Astrocyte (in vitro differentiated cells and primary cell): ENCODE data around the gene CDRT15L2. TPM values are rescaled to one million over a fixed set of nuclear protein-coding genes. Genes with fewer than 3 reads are reported as not detected.
"Not testable (repeated sequence)": the region's sequence is repeated elsewhere in the genome, so short reads cannot be mapped to it uniquely, and the experiment has no call there.

Source experiments
- DNase-seq: peaks from one replicate; pipeline ENCODE4 v3.0.0-alpha.2; 2010; ENCODE audit warnings: low read depth
- FAIRE-seq: peaks from 2 replicates; lab custom pipeline; 2011; peaks lifted over from hg19 to GRCh38; lab: Jason Lieb, UNC
- H2AFZ ChIP-seq: 2 replicates; pipeline ENCODE4 v1.6.0; 2012; ENCODE audit warnings: low read depth, low read length, inconsistent platforms
- H3K27ac ChIP-seq: 2 replicates; pipeline ENCODE4 v1.5.1; 2011; ENCODE audit warnings: low read depth, low read length, inconsistent platforms
- H3K27me3 ChIP-seq: 2 replicates; pipeline ENCODE4 v1.6.0; 2011; ENCODE audit warnings: low read length, inconsistent platforms; ENCODE audit not compliant: insufficient read depth
- H3K36me3 ChIP-seq: 2 replicates; pipeline ENCODE4 v1.5.1; 2011; ENCODE audit warnings: low read length, inconsistent platforms; ENCODE audit not compliant: insufficient read depth
- H3K4me1 ChIP-seq: 2 replicates; pipeline ENCODE4 v1.5.1; 2011; ENCODE audit warnings: low read length, inconsistent platforms; ENCODE audit not compliant: insufficient read depth
- H3K4me2 ChIP-seq: 2 replicates; pipeline ENCODE4 v1.6.0; 2012; ENCODE audit warnings: low read length, inconsistent platforms
- H3K4me3 ChIP-seq: 2 replicates; pipeline ENCODE4 v1.5.1; 2011; ENCODE audit warnings: low read depth, mild to moderate bottlenecking, low read length, inconsistent platforms; ENCODE audit not compliant: insufficient read depth
- H3K79me2 ChIP-seq: 2 replicates; pipeline ENCODE4 v1.6.0; 2012; ENCODE audit warnings: mild to moderate bottlenecking, low read length, inconsistent platforms; ENCODE audit not compliant: insufficient read depth
- H3K9ac ChIP-seq: 2 replicates; pipeline ENCODE4 v1.6.0; 2012; ENCODE audit warnings: mild to moderate bottlenecking, low read length, inconsistent platforms
- H3K9me3 ChIP-seq: 2 replicates; pipeline ENCODE4 v1.5.1; 2012; ENCODE audit warnings: low read depth, mild to moderate bottlenecking, low read length, inconsistent platforms; ENCODE audit not compliant: insufficient read depth
- H4K20me1 ChIP-seq: 2 replicates; pipeline ENCODE4 v1.6.0; 2012; ENCODE audit warnings: low read length, inconsistent platforms; ENCODE audit not compliant: insufficient read depth
- H3K27ac Mint-ChIP-seq: one replicate; pipeline ENCODE4 v1.8.0; 2021; ENCODE audit warnings: mild to moderate bottlenecking, mixed read lengths; ENCODE audit not compliant: unreplicated experiment
- H3K27me3 Mint-ChIP-seq: one replicate; pipeline ENCODE4 v1.8.0; 2021; ENCODE audit warnings: low read depth, mixed read lengths; ENCODE audit not compliant: unreplicated experiment
- H3K36me3 Mint-ChIP-seq: one replicate; pipeline ENCODE4 v1.8.0; 2021; ENCODE audit warnings: low read depth, mixed read lengths; ENCODE audit not compliant: unreplicated experiment
- H3K4me1 Mint-ChIP-seq: one replicate; pipeline ENCODE4 v1.8.0; 2021; ENCODE audit warnings: low read depth, mixed read lengths; ENCODE audit not compliant: unreplicated experiment
- H3K4me3 Mint-ChIP-seq: one replicate; pipeline ENCODE4 v1.8.0; 2021; ENCODE audit warnings: mild to moderate bottlenecking, moderate library complexity, mixed read lengths; ENCODE audit not compliant: unreplicated experiment
- H3K9me3 Mint-ChIP-seq: one replicate; pipeline ENCODE4 v1.8.0; 2021; ENCODE audit warnings: mild to moderate bottlenecking, mixed read lengths; ENCODE audit not compliant: unreplicated experiment
- total RNA-seq: library from RNA; stranded (reverse); gene quantifications from 2 replicates; pipeline ENCODE4 v1.2.1, GENCODE V29; 2021

Gene CDRT15L2
- total RNA-seq, 1 donor from 2014 or later = not detected

DNA sequence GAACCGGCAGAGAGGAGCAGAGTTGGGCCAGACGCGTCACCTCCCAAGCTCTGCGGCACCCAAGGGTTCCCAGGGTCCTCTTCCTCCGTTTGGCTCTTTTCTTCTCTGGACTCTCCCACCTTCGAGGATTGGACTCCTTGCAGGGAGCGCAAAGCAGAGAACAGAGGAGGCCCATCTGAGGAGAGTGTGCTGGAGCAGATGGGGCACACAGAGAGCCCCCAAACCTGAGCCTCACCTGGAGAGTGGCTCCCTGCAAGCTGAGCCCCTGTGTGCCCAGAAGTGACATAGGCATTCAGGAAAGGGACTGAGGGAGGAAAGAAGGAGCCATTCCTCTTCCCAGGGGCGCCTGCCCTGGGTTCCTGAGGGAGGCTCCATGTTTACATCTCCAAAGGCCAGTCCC lies 6.3 kb upstream of the CDRT15L2 start:
- not testable (repeated sequence) for H3K27me3 ChIP-seq, H3K36me3 Mint-ChIP-seq, H3K27ac ChIP-seq, H3K36me3 ChIP-seq, H3K4me3 Mint-ChIP-seq, H3K27me3 Mint-ChIP-seq, H3K4me1 Mint-ChIP-seq, H3K4me1 ChIP-seq, H3K9me3 Mint-ChIP-seq, H3K4me3 ChIP-seq, H3K4me2 ChIP-seq, DNase-seq, H3K27ac Mint-ChIP-seq, FAIRE-seq, H3K9me3 ChIP-seq, H3K9ac ChIP-seq, H3K79me2 ChIP-seq, H2AFZ ChIP-seq, H4K20me1 ChIP-seq

- not testable (repeated sequence) for H3K4me1 ChIP-seq, H3K9ac ChIP-seq, H3K27me3 Mint-ChIP-seq, H3K27ac Mint-ChIP-seq, H3K27ac ChIP-seq, H2AFZ ChIP-seq, H3K4me3 Mint-ChIP-seq, H3K79me2 ChIP-seq, H4K20me1 ChIP-seq, FAIRE-seq, H3K27me3 ChIP-seq, H3K4me2 ChIP-seq, H3K36me3 Mint-ChIP-seq, H3K9me3 Mint-ChIP-seq, H3K4me1 Mint-ChIP-seq, H3K9me3 ChIP-seq, H3K4me3 ChIP-seq, H3K36me3 ChIP-seq, DNase-seq
Observed at GRCh38 chr17:20575071-20575470, 4.5 kb upstream of the CDRT15L2 start.

- H3K4me1 ChIP-seq, DNase-seq, H3K4me3 Mint-ChIP-seq, H3K79me2 ChIP-seq, H2AFZ ChIP-seq, H3K27ac Mint-ChIP-seq, H4K20me1 ChIP-seq, H3K27ac ChIP-seq, H3K4me2 ChIP-seq, H3K4me3 ChIP-seq, FAIRE-seq, H3K9me3 Mint-ChIP-seq, H3K27me3 Mint-ChIP-seq, H3K4me1 Mint-ChIP-seq, H3K9me3 ChIP-seq, H3K27me3 ChIP-seq, H3K9ac ChIP-seq, H3K36me3 ChIP-seq, H3K36me3 Mint-ChIP-seq: not testable (repeated sequence)
Observed at GRCh38 chr17:20583891-20584577, 4.5 kb downstream of the CDRT15L2 start.

DNA sequence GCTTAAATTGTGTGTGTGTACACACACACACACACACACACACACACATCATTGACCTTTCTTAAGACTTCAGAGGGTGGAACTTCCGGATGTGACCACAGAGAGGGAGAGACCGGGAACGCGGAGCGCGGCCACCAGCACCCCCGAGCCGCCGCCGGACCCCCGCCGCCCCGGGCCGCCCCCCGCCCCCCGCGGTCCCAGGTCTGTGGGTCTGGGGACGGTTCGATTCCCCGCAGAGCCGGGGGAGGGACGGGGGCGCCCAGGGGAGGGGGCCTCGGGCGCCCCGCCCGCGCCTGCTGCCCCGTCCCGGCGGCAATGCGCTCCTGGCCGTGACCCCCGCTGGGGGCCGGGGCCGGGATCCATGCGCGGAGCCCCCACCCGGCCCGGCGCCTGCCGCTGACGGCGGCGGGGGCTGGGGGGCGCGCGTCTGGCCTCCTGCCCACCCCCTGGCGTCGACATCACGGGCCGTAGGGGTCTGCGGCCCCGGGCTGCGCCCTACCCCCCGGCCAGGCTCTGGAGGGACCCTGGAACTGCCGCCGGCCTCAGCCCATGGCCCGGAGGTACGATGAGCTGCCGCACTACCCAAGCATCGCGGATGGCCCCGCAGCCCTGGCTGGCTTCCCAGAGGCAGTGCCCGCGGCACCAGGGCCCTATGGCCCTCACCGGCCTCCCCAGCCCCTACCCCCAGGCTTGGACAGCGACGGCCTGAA lies 9.4 kb downstream of the CDRT15L2 start:
- not testable (repeated sequence) for H3K27ac Mint-ChIP-seq, H3K9me3 Mint-ChIP-seq, H2AFZ ChIP-seq, H3K36me3 ChIP-seq, H3K4me3 ChIP-seq, DNase-seq, H3K27me3 Mint-ChIP-seq, FAIRE-seq, H3K27ac ChIP-seq, H3K4me1 Mint-ChIP-seq, H3K79me2 ChIP-seq, H3K9me3 ChIP-seq, H3K27me3 ChIP-seq, H3K9ac ChIP-seq, H3K4me1 ChIP-seq, H3K4me2 ChIP-seq, H3K4me3 Mint-ChIP-seq, H4K20me1 ChIP-seq, H3K36me3 Mint-ChIP-seq

GRCh38 chr17:20589454-20589810 lies 9.9 kb downstream of the CDRT15L2 start:
- not testable (repeated sequence) for H3K4me2 ChIP-seq, H3K4me3 ChIP-seq, H3K9me3 ChIP-seq, H3K27ac Mint-ChIP-seq, H2AFZ ChIP-seq, H3K36me3 Mint-ChIP-seq, H3K4me1 ChIP-seq, H3K9me3 Mint-ChIP-seq, H3K27me3 ChIP-seq, DNase-seq, H3K79me2 ChIP-seq, H3K9ac ChIP-seq, H4K20me1 ChIP-seq, H3K36me3 ChIP-seq, H3K4me1 Mint-ChIP-seq, FAIRE-seq, H3K27ac ChIP-seq, H3K27me3 Mint-ChIP-seq
- H3K4me3 Mint-ChIP-seq = peak overlapping the region; percentile 71

DNA sequence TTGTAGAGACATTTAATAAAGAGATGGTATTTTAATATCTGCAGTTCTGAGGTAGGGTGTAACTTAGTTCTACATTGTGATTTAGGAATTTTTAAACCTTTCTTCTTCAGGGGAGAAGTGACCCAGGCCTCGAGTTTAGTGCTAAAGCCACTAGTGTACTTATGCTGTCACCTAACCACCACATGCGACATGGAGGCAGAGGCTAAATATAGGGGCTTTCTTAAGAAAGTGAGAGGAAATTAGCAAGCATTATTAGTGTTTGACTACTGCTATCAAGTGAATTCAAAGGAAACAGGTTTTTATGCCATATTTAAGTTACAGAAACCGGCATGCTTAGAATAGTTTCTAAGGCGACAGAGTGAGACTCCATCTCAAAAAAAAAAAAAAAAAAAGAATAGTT lies 11.5 kb downstream of the CDRT15L2 start:
- not testable (repeated sequence) for H3K4me3 ChIP-seq, H3K27ac Mint-ChIP-seq, H3K27ac ChIP-seq, H3K9me3 Mint-ChIP-seq, H3K4me1 Mint-ChIP-seq, FAIRE-seq, H2AFZ ChIP-seq, H3K79me2 ChIP-seq, DNase-seq, H3K36me3 Mint-ChIP-seq, H3K27me3 Mint-ChIP-seq, H3K36me3 ChIP-seq, H3K4me2 ChIP-seq, H3K27me3 ChIP-seq, H3K9me3 ChIP-seq, H3K4me1 ChIP-seq, H3K9ac ChIP-seq, H4K20me1 ChIP-seq, H3K4me3 Mint-ChIP-seq
